Measurements from ENCODE around the gene PLA2G2A. TPM values are rescaled to one million over a fixed set of nuclear protein-coding genes. Genes with fewer than 3 reads are reported as not detected.

Gene PLA2G2A
- polyA plus RNA-seq, 1 of the 3 experiments (the other 2 are of a cell fraction) = not detected

DNA sequence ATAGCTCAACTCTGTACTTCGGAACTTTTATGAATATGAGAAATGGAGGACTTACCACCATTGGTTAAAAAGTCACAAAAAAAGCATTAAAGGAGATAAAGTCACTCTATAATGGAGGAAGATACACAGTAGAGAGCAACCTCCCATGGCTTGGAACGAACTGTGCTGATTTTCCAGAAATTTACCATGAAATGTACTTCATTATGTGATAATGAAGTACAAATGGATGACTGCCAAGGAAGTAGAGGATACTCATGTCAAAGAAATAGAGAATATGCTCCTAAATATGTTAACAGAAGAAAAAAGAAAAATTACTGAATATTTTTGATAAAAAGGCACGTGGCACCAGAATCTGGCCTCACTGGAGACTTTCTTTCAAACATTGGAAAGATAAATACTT is 32.4 kb downstream of the PLA2G2A start:
- no peak overlapping the region for H3K4me3 ChIP-seq (ENCODE audit: low read depth in 2 of 2, low read length in 1 of 2)
- H3F3A ChIP-seq (replicated peaks; ENCODE audit: insufficient read depth) = no peaks in the 10 kb centered on the region
- TF ChIP-seq, protein P1, sequence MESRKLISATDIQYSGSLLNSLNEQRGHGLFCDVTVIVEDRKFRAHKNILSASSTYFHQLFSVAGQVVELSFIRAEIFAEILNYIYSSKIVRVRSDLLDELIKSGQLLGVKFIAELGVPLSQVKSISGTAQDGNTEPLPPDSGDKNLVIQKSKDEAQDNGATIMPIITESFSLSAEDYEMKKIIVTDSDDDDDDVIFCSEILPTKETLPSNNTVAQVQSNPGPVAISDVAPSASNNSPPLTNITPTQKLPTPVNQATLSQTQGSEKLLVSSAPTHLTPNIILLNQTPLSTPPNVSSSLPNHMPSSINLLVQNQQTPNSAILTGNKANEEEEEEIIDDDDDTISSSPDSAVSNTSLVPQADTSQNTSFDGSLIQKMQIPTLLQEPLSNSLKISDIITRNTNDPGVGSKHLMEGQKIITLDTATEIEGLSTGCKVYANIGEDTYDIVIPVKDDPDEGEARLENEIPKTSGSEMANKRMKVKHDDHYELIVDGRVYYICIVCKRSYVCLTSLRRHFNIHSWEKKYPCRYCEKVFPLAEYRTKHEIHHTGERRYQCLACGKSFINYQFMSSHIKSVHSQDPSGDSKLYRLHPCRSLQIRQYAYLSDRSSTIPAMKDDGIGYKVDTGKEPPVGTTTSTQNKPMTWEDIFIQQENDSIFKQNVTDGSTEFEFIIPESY (IDR thresholded peaks at IDR 0.05; ENCODE audit: borderline replicate concordance, low read depth) = no peak
- no peaks in the 10 kb centered on the region for H4K20me1 ChIP-seq (ENCODE audit: insufficient read depth)
- no peaks in the 10 kb centered on the region for H3K9me3 ChIP-seq
- ChIA-PET CTCF (interaction anchor here (1.1 kb wide), 1 partner anchor 28 kb away, joined by 8 read pairs; no protein-coding TSS in a partner anchor), POLR2A (no interaction called here)
- H3K9ac ChIP-seq = no peak overlapping the region
- no peaks in the 10 kb centered on the region for H3K9me2 ChIP-seq
- WGBS (ENCODE audit: low lambda C conversion rate) = 27% methylated on average over 3 of the region's 3 CpGs
- no peak overlapping the region for H3K4me2 ChIP-seq
- no peaks in the 10 kb centered on the region for H3K79me2 ChIP-seq (ENCODE audit: insufficient read depth)
- H3K27me3 ChIP-seq (ENCODE audit: insufficient read depth) = no peaks in the 10 kb centered on the region
- no peak overlapping the region for H2AFZ ChIP-seq (ENCODE audit: low read depth)
- H3K27ac ChIP-seq (ENCODE audit: low read depth in 2 of 2, low read length in 1 of 2) = no peak overlapping the region
- no peak for DNase-seq
- no peaks in the 10 kb centered on the region for H3K4me1 ChIP-seq (ENCODE audit: control insufficient read depth in 1 of 2, insufficient read depth in 2 of 2, low read depth in 1 of 2, low read length in 1 of 2)
- H3K36me3 ChIP-seq (replicated peaks in 1 of 2; ENCODE audit: control insufficient read depth in 1 of 2, insufficient read depth in 2 of 2, low read length in 1 of 2) = no peaks in the 10 kb centered on the region

GRCh38 chr1:19946331-19946751 is 33.1 kb downstream of the PLA2G2A start:
- H3K36me3 ChIP-seq (replicated peaks in 1 of 2; ENCODE audit: control insufficient read depth in 1 of 2, insufficient read depth in 2 of 2, low read length in 1 of 2) = no peaks in the 10 kb centered on the region
- no peak overlapping the region for H3K4me2 ChIP-seq
- no peak overlapping the region for H3K4me3 ChIP-seq (ENCODE audit: low read depth in 2 of 2, low read length in 1 of 2)
- no peak overlapping the region for H3K9ac ChIP-seq
- no peaks in the 10 kb centered on the region for H3K79me2 ChIP-seq (ENCODE audit: insufficient read depth)
- H3K4me1 ChIP-seq (ENCODE audit: control insufficient read depth in 1 of 2, insufficient read depth in 2 of 2, low read depth in 1 of 2, low read length in 1 of 2) = no peaks in the 10 kb centered on the region
- DNase-seq = no peak
- H4K20me1 ChIP-seq (ENCODE audit: insufficient read depth) = no peaks in the 10 kb centered on the region
- H3K9me2 ChIP-seq = no peaks in the 10 kb centered on the region
- no peaks in the 10 kb centered on the region for H3K27me3 ChIP-seq (ENCODE audit: insufficient read depth)
- WGBS (ENCODE audit: low lambda C conversion rate) = 10% methylated on average over 6 of the region's 6 CpGs
- H2AFZ ChIP-seq (ENCODE audit: low read depth) = no peak overlapping the region
- H3K9me3 ChIP-seq = no peaks in the 10 kb centered on the region
- no peaks in the 10 kb centered on the region for H3F3A ChIP-seq (replicated peaks; ENCODE audit: insufficient read depth)
- no peak overlapping the region for H3K27ac ChIP-seq (ENCODE audit: low read depth in 2 of 2, low read length in 1 of 2)
- POLR2A ChIA-PET = no interaction called here
- no peak for TF ChIP-seq RAD21 (IDR thresholded peaks at IDR 0.05; ENCODE audit: low read length)
- no peak for TF ChIP-seq NRF1 (IDR thresholded peaks at IDR 0.05; ENCODE audit: low read depth, low read length)
- no peak for TF ChIP-seq NFIC (IDR thresholded peaks at IDR 0.05; ENCODE audit: borderline replicate concordance)
- TF ChIP-seq GABPA (IDR thresholded peaks at IDR 0.05; ENCODE audit: low read depth) = no peak
- no peak for TF ChIP-seq TCF12 (IDR thresholded peaks at IDR 0.05)
- TF ChIP-seq YY1 (IDR thresholded peaks at IDR 0.05; ENCODE audit: low read depth) = no peak
- no peak for TF ChIP-seq ELF1 (IDR thresholded peaks at IDR 0.05)
- no peak for TF ChIP-seq GATA2 (CRISPR knock-in tag; IDR thresholded peaks at IDR 0.05)
- TF ChIP-seq PBX3 (IDR thresholded peaks at IDR 0.05) = no peak
- TF ChIP-seq, protein P2, sequence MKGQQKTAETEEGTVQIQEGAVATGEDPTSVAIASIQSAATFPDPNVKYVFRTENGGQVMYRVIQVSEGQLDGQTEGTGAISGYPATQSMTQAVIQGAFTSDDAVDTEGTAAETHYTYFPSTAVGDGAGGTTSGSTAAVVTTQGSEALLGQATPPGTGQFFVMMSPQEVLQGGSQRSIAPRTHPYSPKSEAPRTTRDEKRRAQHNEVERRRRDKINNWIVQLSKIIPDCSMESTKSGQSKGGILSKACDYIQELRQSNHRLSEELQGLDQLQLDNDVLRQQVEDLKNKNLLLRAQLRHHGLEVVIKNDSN (IDR thresholded peaks at IDR 0.05; ENCODE audit: borderline replicate concordance, low read depth) = no peak
- TF ChIP-seq USF2 (IDR thresholded peaks at IDR 0.05; ENCODE audit: borderline replicate concordance, low read depth, low read length) = no peak
- CTCF ChIA-PET = interaction anchor here (1.1 kb wide), 1 partner anchor 28 kb away, joined by 8 read pairs; no protein-coding TSS in a partner anchor
